Measurements from ENCODE around the gene MAB21L3. TPM values are rescaled to one million over a fixed set of nuclear protein-coding genes. Genes with fewer than 3 reads are reported as not detected.

The MAB21L3 gene
- total and polyA plus RNA-seq, 12 donors: 0.07 TPM; not detected in 11

DNA sequence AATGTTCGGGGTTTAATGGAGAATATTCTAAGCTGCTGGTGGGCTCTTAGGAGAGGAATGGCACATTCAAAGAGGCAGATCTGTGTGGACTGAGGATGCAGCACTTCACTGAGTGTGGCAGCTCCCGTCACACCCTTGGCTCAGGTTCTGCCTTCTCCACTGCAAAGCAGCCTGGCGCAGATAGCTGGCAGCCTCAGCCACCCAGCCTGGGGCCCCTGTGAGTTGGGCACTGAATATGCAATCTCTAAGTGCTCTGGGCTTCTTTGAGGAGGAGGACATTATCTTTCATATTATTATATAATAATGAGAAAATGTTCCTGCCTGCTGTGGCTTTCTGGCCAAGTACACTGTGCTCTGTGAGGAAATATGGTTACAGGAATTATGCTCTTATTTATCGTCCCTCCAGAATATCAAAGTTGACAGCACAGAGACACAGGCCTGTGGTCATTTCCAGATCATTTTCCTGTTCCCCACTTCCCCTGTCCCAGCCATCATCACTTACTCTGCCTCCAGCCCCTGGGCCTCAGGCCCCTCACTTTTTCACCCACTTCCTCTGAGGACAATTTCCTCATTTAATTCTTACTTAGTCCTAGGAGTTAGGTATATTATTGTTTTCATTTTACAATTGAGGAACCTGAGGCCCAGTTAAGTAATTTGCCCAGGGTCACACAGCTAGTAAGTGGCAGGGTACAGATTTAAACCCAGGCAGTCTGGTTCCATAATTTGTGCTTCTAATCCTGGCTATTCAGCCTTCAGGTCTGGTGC is 53.6 kb downstream of the MAB21L3 start:
- no peak overlapping the region for H3K4me3 ChIP-seq
- no peaks in the 10 kb centered on the region for H3K27me3 ChIP-seq
- intact Hi-C loops (cut with DNase I): no loop called here
- peaks cover 0 to under 1% (median 0%) of the 10 kb centered on the region in 11 donors for H3K9me3 ChIP-seq
- 29 to 41% methylated on average over 4 of the region's 4 CpGs for WGBS, 2 donors
- TF ChIP-seq, protein P1, sequence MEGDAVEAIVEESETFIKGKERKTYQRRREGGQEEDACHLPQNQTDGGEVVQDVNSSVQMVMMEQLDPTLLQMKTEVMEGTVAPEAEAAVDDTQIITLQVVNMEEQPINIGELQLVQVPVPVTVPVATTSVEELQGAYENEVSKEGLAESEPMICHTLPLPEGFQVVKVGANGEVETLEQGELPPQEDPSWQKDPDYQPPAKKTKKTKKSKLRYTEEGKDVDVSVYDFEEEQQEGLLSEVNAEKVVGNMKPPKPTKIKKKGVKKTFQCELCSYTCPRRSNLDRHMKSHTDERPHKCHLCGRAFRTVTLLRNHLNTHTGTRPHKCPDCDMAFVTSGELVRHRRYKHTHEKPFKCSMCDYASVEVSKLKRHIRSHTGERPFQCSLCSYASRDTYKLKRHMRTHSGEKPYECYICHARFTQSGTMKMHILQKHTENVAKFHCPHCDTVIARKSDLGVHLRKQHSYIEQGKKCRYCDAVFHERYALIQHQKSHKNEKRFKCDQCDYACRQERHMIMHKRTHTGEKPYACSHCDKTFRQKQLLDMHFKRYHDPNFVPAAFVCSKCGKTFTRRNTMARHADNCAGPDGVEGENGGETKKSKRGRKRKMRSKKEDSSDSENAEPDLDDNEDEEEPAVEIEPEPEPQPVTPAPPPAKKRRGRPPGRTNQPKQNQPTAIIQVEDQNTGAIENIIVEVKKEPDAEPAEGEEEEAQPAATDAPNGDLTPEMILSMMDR (IDR thresholded peaks at IDR 0.05): no peak
- H3K27ac ChIP-seq: peak overlapping the region; percentile 12 to 90 (median 66)
- DNase-seq: peak in 1 of 2 donors; percentile 63
- H3K36me3 ChIP-seq: no peaks in the 10 kb centered on the region
- peaks cover 22 to 56% (median 47%) of the 10 kb centered on the region in 9 donors for H3K4me1 ChIP-seq
- peak in 7 of 8 donors; percentile 11 to 75 (median 64) for ATAC-seq

DNA sequence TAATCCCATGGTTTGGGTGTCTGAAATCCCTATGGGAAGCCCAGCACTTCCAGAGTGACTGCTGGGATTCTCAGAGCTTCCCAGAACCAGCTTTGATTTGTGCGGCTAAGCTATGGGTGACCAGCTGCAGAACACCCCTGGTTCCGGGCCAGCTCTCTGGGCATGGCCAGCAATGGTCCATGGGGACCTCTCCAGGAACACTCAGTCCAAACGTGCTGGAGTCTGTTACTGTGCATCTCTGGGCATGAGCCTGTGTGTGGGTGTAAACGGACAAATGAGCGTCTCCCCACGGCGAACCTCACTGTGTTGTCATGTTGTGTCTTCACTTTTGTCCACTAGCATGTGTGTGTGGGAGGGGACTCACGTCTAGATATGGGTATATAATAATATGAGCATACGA is 54.4 kb downstream of the MAB21L3 start:
- H3K27ac ChIP-seq: peak overlapping the region in 9 of 10 donors; percentile 51 to 90 (median 67)
- no peaks in the 10 kb centered on the region for H3K9me3 ChIP-seq
- no peaks in the 10 kb centered on the region for H3K36me3 ChIP-seq
- no peak overlapping the region for H3K4me3 ChIP-seq
- H3K4me1 ChIP-seq: peaks cover 22 to 56% (median 47%) of the 10 kb centered on the region in 9 donors
- DNase-seq (peak in 1 of 2 donors; percentile 53), ATAC-seq (peak in 6 of 8 donors; percentile 12 to 72 (median 44))
- no peaks in the 10 kb centered on the region for H3K27me3 ChIP-seq
- intact Hi-C loops (cut with DNase I): no loop called here
- TF ChIP-seq, protein P1 (IDR thresholded peaks at IDR 0.05): no peak
- WGBS, 2 donors: 66 to 69% methylated on average over 9 of the region's 9 CpGs

DNA sequence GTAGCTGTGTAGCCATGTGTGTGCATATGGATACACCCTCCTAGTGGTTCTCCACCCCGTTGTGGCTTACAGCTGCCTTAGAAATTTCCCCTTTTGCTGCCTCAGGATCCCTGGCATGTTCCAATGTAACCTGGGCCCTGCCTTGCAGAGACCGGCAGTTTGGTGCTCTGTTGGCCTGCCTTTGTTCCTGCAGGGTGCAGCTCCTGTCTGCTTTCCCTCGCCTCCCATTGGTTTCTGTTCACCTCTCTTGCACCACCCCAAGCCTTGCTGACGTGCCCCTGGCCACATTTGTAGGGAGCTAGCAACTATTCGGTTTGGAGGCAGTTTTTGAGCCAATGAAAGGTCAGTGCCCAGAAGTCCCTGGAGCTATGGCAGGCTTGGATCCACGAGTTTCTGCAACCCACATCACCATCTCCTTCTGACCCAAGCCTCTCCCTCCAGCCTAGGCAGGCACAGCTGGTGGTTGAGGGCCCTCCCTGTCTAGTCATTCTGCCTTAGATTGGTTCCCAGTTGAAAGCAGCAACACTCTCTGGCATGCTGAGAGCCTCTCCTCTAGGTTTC is 54.9 kb downstream of the MAB21L3 start:
- Histone ChIP-seq H3K9me3 (no peaks in the 10 kb centered on the region), H3K4me1 (peaks cover 22 to 56% (median 47%) of the 10 kb centered on the region in 9 donors), H3K27ac (peak overlapping the region in 5 of 10 donors; percentile 51 to 90 (median 73)), H3K36me3 (no peaks in the 10 kb centered on the region), H3K27me3 (no peaks in the 10 kb centered on the region), H3K4me3 (no peak overlapping the region)
- WGBS, 2 donors: 75 to 78% methylated on average over 6 of the region's 6 CpGs
- TF ChIP-seq, protein P1 (IDR thresholded peaks at IDR 0.05): no peak
- ATAC-seq (peak in 1 of 8 donors; percentile 19), DNase-seq (no peak)
- intact Hi-C loops (cut with DNase I): no loop called here

DNA sequence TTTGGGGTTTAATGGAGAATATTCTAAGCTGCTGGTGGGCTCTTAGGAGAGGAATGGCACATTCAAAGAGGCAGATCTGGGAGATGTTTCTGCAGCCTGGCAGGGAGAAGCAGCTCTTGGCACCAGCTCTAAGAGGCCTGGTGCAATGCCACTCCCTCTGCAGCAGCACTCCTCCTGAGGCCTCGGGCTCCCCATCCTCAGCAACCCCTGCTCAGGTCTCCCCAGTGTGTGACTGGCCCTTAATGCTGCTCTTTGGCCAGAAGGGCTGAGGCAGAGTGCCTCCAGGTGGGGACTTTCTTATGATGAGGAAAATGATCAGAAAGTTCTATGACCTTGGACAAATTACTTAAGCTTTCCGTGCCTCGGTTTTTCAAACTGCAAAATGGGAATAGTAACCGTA is 55.5 kb downstream of the MAB21L3 start:
- TF ChIP-seq, protein P1 (IDR thresholded peaks at IDR 0.05): no peak
- no peaks in the 10 kb centered on the region for H3K36me3 ChIP-seq
- DNase-seq: peak in 1 of 2 donors; percentile 21
- no peak for ATAC-seq
- no peaks in the 10 kb centered on the region for H3K9me3 ChIP-seq
- intact Hi-C loops (cut with DNase I): no loop called here
- 79 to 87% methylated on average over 4 of the region's 4 CpGs for WGBS, 2 donors
- peak overlapping the region in 6 of 10 donors; percentile 1 to 90 (median 72) for H3K27ac ChIP-seq
- H3K27me3 ChIP-seq: no peaks in the 10 kb centered on the region
- H3K4me1 ChIP-seq: peaks cover 22 to 56% (median 47%) of the 10 kb centered on the region in 9 donors
- H3K4me3 ChIP-seq: no peak overlapping the region
